Fibroblast of skin of right quadriceps (primary cell): Measurements from ENCODE around the gene KCNN3.
"Not testable (repeated sequence)": the region's sequence is repeated elsewhere in the genome, so short reads cannot be mapped to it uniquely, and the experiment has no call there.

Experiments
- DNase-seq: peaks from one replicate; pipeline ENCODE4 v3.0.0-alpha.2; 2013

KCNN3 gene

DNA sequence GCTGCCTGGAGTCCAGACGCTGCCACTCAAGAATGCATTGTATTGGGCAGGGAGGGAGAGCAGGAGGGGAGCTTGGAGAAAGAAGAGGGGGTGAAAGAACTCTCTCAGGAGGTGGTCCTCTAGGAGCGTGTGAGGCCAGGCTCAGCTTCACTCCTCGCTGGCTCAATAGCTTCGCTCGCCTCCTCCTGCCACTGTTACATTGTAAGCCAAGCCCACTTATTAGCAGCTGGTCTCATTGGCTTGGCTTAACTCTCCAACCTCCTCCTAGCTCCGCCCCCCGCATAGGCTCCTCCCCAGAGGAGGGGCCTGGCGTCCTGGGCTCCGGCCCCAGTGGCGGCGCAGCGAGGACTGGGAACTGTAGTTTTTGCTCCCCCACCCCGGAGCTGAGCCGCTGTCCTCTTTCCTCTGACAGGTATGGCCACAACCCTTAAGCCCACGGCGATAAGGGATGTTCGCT, at the start of gene KCNN3:
Gene KCNN3, minus strand, starts transcription at position 167 of the 457 bp plus-strand sequence. CDS start 317 bp downstream, outside the sequence.
- DNase-seq = peak; percentile 87

- no peak for DNase-seq
Measured at GRCh38 chr1:154913273-154913672, 43.2 kb upstream of the KCNN3 start.

DNA sequence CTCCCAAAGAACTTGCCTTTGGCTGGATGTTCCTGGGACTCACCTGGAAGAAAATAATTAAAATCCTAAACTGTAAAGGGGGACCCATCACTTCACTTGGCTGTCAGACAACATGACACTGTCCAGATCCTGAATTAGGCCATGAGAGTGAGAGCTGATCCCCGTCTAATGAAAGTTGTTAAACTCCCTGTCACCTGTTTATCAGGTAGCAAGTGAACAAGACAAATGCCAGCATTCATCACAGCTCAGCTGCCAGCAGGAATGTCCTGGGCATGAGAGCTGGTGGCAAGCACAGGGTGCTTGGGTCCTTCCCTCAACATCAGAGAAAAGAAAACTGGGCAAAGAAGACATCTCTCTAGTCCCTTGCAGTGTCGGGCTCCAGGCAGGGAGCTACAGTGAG, 42.7 kb upstream of the KCNN3 start:
- no peak for DNase-seq

GRCh38 chr1:154911691-154912550, 41.8 kb upstream of the KCNN3 start:
- DNase-seq = no peak

- DNase-seq = no peak
Measured at GRCh38 chr1:154910851-154911250, 40.8 kb upstream of the KCNN3 start.

DNA sequence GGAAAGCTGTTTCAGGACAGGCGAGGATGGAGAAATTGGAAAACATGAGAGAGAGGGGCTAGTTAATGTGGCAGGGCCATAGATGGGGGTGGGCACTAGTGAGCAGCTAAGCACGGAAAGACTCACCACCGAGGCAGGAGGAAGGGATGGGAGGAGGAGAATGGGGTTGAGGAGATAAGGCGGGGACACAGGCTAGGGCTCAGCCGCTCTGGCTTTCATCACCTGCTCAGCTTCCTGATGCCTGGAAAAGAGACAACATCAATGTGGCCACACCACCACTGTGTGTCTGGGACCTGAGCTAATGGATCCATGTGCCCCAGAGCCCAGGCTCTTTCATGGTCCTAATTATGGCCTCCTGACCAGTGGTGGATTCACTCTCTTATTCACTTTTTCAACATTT, 38.9 kb upstream of the KCNN3 start:
- no peak for DNase-seq

DNA sequence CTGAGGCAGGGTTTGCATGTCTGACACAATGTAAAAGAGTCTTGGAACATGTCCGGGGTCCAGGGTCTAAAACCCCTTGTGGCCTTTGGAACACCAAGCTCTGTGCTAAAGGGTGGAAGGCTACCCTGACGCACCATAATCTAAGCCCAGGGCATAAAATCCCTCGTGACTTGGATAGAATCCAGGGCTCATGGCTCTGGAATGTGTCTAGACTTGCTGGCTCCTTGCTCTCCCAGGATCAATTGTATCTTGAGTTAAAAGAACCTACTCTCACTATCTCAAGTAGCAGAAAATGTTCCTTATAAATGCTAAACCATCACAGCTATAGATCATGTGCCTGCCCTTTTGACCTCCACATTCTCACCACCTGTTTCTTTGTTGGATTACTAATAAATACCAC, 38.0 kb upstream of the KCNN3 start:
- not testable (repeated sequence) for DNase-seq

- DNase-seq = no peak
Measured at GRCh38 chr1:154906621-154907081, 36.6 kb upstream of the KCNN3 start.

DNA sequence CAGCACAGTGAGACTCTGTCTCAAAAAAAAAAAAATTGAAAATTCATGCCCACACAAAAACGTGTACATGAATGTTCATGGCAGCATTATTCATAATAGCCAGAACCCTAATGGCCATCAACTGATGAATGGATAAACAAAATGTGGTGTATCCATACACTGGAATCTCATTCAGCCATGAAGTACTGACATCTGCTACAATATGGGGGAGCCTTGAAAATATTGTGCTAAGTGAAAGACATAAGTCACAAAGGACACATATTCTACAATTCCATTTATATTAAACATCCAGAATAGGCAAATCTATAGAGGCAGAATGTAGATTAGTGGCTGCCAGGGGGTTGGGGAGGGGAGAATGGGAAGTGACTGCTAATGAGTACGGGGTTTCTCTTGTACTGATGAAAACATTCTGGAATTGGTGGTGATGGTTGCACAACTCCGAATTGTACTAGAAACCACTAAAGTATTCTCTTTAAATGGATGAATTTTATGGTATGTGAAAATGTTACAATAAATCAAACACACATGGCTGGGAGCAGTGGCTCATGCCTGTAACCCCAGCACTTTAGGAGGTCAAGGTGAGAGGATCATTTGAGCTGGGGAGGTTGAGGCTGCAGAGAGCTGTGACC, 33.0 kb upstream of the KCNN3 start:
- DNase-seq = peak; percentile 19

DNA sequence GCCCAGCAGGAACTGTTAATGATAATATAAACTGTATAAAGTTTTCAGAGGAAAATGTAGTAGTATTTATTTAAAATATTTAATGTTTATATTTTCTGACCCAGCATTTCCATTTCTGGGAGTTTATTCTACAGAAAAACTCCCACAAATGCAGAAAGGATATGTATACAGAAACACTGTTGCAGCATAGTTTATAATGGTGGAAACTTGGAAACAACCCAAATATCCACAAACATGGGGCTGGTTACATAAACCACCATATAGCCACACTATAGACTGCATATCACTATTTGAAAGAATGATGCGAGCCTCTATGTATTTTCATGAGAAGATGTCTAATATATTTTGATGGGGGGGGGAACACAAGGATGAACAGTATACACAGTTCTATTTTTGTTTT, 31.5 kb upstream of the KCNN3 start:
- DNase-seq = no peak

GRCh38 chr1:154899041-154899440, 29.0 kb upstream of the KCNN3 start:
- no peak for DNase-seq

GRCh38 chr1:154896771-154897286, 26.7 kb upstream of the KCNN3 start:
- DNase-seq = no peak

GRCh38 chr1:154895798-154896197, 25.7 kb upstream of the KCNN3 start:
- DNase-seq = no peak

DNA sequence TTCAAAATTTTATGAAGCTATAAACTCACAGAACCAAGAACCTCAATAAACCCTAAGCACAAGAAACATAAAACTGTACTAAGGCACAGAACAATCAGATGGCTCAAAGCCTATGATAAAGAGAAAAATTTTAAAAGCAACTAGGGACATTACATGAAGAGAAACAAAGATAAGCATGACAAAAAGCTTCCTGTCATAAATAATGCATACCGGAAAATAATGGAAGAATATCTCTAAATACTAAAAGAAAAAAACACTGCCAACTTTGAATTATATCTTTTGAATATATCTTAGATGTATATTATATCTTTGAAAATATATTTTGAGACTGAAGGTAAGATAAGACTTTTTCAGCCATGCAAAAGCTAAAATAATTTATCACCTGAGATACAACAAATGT, 21.4 kb upstream of the KCNN3 start:
- DNase-seq = no peak

GRCh38 chr1:154888757-154889156, 18.7 kb upstream of the KCNN3 start:
- DNase-seq = no peak

DNA sequence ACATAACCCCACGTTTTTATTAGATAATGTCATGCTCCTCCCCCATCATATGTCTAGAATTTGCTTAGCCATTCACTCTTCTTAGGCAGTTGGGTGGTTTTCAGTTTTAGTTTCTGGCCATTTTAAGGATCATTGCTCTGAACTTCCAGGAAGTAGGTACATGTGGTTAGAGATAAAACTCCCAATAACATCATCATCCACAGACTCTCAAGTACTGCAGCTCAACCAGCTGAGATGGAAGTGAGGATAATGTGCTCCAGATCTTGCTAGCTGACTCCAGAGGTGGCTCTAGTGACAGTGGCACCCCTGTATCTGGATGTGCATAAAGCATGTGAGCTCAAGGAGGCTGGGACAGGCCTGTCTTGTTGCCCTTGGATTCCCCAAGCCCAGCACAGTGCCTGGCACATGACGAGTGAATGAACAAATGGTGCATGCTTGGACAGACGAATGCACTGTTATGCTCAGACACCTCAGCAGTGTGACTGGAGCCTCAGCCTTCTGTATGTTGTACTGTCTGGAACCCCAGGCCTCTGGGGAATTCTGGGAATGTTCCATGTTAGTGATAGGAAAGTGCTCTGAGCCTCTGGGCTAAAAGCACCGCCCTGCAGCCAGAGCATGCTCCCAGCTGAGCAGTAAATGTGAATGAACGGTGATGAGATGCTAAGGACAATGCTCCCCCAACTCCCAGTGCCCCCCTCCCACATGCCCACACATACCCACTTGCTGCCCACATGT, 16.4 kb upstream of the KCNN3 start:
- no peak for DNase-seq

GRCh38 chr1:154884869-154885701, 15.0 kb upstream of the KCNN3 start:
- DNase-seq = no peak

- no peak for DNase-seq
Measured at GRCh38 chr1:154883919-154884868, 14.1 kb upstream of the KCNN3 start.

DNA sequence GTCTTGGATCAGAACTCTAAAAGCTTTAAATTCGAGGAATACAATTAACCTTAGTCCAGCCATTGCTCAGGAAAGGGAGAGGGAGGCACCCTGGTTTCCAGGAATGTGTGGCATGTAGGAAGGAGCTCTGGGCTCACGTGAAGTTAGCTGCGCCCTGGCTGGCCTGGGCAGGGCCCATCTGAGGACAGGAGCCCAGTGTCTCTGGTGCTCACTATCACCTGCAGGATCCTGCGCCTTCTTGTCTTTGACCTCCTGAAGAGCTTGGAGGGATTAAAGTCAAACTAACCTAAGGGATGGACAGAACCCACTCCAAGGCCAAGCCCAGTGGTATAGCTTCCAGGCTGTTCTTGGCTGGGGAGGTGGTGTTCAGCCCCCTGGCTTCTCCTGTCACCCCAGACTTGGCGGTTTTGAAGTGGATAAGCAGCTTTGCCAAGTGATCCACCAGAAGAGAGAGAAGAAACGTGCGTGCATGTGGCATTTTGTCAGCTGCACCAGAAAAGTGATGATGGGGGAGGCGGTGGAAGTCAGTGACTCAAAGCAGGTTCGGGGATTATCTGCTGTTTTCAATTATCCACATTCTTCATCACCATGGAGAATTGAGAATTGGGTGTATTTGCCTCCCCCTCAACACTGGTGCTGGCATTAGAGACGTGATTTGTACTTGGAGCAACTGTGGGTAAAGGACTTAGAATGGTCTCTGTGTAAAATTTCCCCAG, 11.9 kb upstream of the KCNN3 start:
- DNase-seq = peak; percentile 41

GRCh38 chr1:154880671-154881070, 10.6 kb upstream of the KCNN3 start:
- DNase-seq = no peak
